SK-N-MC (cell line): ENCODE data around the gene CEP78.

ENCODE experiments used
- EZH2 ChIP-seq: fragments of 200-600 bp; sonication (generic); IDR thresholded peaks from one replicate; pipeline ENCODE4 v1.6.1; 2017; ENCODE audit warnings: antibody characterized with exemption
- POLR2AphosphoS5 ChIP-seq: IDR thresholded peaks from 2 replicates; pipeline ENCODE4 v1.6.1; 2012; ENCODE audit warnings: mild to moderate bottlenecking, low read depth, low read length, borderline replicate concordance

DNA sequence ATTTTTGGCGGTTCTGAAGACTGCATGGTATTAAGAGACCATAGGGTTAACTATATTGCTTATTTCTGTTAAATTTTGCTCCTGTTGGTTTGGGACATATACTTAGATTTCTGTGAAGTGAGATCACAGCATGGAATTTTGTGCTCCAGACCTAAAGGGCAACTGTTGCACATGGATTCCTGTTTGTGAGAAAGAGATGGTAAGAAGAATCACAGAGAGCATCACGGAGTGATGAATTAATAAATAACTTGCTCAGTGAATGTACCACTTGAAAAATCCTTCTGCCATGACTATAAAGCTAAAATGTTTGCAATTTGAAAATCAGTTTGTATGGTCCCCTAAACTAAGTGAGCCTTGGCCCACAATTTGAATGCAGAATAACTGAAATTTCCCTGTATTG lies 65.6 kb downstream of the CEP78 start:
- no peak for TF ChIP-seq EZH2
- no peak for TF ChIP-seq POLR2AphosphoS5
